Endothelial cell (in vitro differentiated cells): ENCODE measurements around the gene HS6ST3. TPM values are rescaled to one million over a fixed set of nuclear protein-coding genes. Genes with fewer than 3 reads are reported as not detected.

Experiments used
- DNase-seq: peaks from one replicate; pipeline ENCODE4 v3.0.0; 2021; ENCODE audit warnings: low spot score
- H3K27ac Mint-ChIP-seq: one replicate; pipeline ENCODE4 v1.8.0; 2021; ENCODE audit warnings: mixed read lengths, inconsistent platforms; ENCODE audit not compliant: unreplicated experiment
- H3K27me3 Mint-ChIP-seq: one replicate; pipeline ENCODE4 v1.8.0; 2021; ENCODE audit warnings: mild to moderate bottlenecking, moderate library complexity, mixed read lengths, inconsistent platforms; ENCODE audit not compliant: unreplicated experiment
- H3K36me3 Mint-ChIP-seq: one replicate; pipeline ENCODE4 v1.8.0; 2021; ENCODE audit warnings: mild to moderate bottlenecking, low read depth, mixed read lengths, inconsistent platforms; ENCODE audit not compliant: unreplicated experiment
- H3K4me1 Mint-ChIP-seq: one replicate; pipeline ENCODE4 v1.8.0; 2021; ENCODE audit warnings: mild to moderate bottlenecking, mixed read lengths, inconsistent platforms; ENCODE audit not compliant: unreplicated experiment
- H3K4me3 Mint-ChIP-seq: one replicate; pipeline ENCODE4 v1.8.0; 2021; ENCODE audit warnings: mild to moderate bottlenecking, mixed read lengths, inconsistent platforms; ENCODE audit not compliant: unreplicated experiment
- H3K9me3 Mint-ChIP-seq: one replicate; pipeline ENCODE4 v1.8.0; 2021; ENCODE audit warnings: mixed read lengths, inconsistent platforms; ENCODE audit not compliant: unreplicated experiment
- total RNA-seq: library from RNA; stranded (reverse); fragmentation: NEBNext Ultra II Directional; extraction: Animal tissue kit (Norgen Biotek cat#: 25700); gene quantifications from one replicate; pipeline ENCODE4 v1.2.1, GENCODE V29; 2021; ENCODE audit not compliant: unreplicated experiment
- TF ChIP-seq, protein P1 (sequence below): fragments of 200-600 bp; sonication (generic); IDR thresholded peaks from one replicate; pipeline ENCODE4 v1.5.0; 2021; ENCODE audit warnings: antibody characterized with exemption; ENCODE audit not compliant: unreplicated experiment

Gene HS6ST3
- total RNA-seq, 1 donor from 2014 or later = 1.9 TPM

GRCh38 chr13:96848286-96848685 is 758.4 kb downstream of the HS6ST3 start:
- Mint-ChIP-seq H3K27me3 (no peaks in the 10 kb centered on the region), H3K9me3 (no peaks in the 10 kb centered on the region), H3K4me1 (peaks cover 7% of the 10 kb centered on the region), H3K36me3 (no peaks in the 10 kb centered on the region), H3K4me3 (no peak overlapping the region), H3K27ac (no peak overlapping the region)
- TF ChIP-seq, protein P1, sequence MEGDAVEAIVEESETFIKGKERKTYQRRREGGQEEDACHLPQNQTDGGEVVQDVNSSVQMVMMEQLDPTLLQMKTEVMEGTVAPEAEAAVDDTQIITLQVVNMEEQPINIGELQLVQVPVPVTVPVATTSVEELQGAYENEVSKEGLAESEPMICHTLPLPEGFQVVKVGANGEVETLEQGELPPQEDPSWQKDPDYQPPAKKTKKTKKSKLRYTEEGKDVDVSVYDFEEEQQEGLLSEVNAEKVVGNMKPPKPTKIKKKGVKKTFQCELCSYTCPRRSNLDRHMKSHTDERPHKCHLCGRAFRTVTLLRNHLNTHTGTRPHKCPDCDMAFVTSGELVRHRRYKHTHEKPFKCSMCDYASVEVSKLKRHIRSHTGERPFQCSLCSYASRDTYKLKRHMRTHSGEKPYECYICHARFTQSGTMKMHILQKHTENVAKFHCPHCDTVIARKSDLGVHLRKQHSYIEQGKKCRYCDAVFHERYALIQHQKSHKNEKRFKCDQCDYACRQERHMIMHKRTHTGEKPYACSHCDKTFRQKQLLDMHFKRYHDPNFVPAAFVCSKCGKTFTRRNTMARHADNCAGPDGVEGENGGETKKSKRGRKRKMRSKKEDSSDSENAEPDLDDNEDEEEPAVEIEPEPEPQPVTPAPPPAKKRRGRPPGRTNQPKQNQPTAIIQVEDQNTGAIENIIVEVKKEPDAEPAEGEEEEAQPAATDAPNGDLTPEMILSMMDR = no peak
- no peak for DNase-seq

DNA sequence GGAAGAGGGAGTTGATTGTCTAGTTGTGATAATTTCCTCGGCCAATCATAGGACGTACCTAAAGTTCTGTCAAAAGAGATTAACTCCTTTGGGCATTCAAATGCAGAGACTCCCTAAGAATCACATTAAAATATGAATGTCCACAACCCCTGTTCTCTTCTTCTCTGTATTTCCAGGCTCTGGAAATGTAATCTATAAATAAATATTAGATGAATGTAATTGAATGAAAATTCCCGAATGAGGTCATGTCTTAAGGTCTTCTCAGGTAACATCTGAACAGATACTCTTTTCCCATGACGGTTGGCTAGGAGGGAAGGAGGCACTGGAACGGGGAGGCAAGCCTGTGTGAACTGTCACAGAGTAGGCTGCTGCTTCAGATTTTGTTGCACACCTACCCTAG is 759.2 kb downstream of the HS6ST3 start:
- peaks cover 7% of the 10 kb centered on the region for H3K4me1 Mint-ChIP-seq
- no peak overlapping the region for H3K27ac Mint-ChIP-seq
- no peak overlapping the region for H3K4me3 Mint-ChIP-seq
- H3K27me3 Mint-ChIP-seq = no peaks in the 10 kb centered on the region
- DNase-seq = no peak
- H3K9me3 Mint-ChIP-seq = no peaks in the 10 kb centered on the region
- TF ChIP-seq, protein P1 = no peak
- H3K36me3 Mint-ChIP-seq = no peaks in the 10 kb centered on the region

GRCh38 chr13:96850538-96851145 is 760.7 kb downstream of the HS6ST3 start:
- peaks cover 7% of the 10 kb centered on the region for H3K4me1 Mint-ChIP-seq
- no peak overlapping the region for H3K4me3 Mint-ChIP-seq
- no peaks in the 10 kb centered on the region for H3K27me3 Mint-ChIP-seq
- H3K27ac Mint-ChIP-seq = no peak overlapping the region
- no peaks in the 10 kb centered on the region for H3K9me3 Mint-ChIP-seq
- no peaks in the 10 kb centered on the region for H3K36me3 Mint-ChIP-seq
- TF ChIP-seq, protein P1 = no peak
- no peak for DNase-seq

- TF ChIP-seq, protein P1 = no peak
- Mint-ChIP-seq H3K36me3 (no peaks in the 10 kb centered on the region), H3K9me3 (no peaks in the 10 kb centered on the region), H3K27ac (no peak overlapping the region), H3K4me1 (peaks cover 7% of the 10 kb centered on the region), H3K4me3 (no peak overlapping the region), H3K27me3 (no peaks in the 10 kb centered on the region)
- DNase-seq = no peak
Measured at GRCh38 chr13:96851856-96852445, 762.0 kb downstream of the HS6ST3 start.

DNA sequence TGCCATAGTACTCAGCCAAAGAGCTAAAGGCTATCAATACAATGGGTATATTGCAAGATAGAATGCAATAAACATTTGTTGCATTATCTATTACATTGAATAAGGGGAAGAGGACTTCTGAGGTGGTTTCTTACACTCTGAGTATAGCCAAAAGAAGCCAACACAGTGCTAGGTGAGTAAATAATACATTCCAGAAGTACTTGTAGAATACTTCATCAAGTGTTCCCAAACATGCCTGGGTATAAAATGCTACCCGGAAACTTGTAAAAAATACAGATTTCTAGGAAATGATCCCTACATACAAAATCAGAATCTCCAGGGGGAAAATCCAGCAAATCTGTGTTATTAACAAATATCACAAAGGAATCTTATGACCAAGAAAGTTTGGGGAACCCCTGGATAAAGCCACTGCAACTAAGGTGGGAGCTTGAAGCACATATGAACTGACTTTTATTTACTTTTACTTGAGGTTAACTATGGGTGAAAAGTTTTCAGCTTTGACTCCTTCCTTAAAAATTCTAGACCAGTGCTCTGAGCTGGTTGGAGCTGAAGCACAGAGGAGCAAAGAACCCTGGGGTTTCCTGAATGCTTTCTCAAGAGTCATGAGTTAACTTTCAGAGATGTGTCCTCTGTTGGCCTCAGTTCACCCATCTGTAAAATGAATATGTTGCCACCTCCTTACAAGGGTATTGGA is 768.4 kb downstream of the HS6ST3 start:
- Mint-ChIP-seq H3K4me1 (peaks cover 17% of the 10 kb centered on the region), H3K27ac (no peak overlapping the region), H3K27me3 (peaks cover 4% of the 10 kb centered on the region), H3K36me3 (no peaks in the 10 kb centered on the region), H3K4me3 (no peak overlapping the region), H3K9me3 (no peaks in the 10 kb centered on the region)
- DNase-seq = no peak
- TF ChIP-seq, protein P1 = no peak
